ENCODE measurements around the gene VAC14.

DNA sequence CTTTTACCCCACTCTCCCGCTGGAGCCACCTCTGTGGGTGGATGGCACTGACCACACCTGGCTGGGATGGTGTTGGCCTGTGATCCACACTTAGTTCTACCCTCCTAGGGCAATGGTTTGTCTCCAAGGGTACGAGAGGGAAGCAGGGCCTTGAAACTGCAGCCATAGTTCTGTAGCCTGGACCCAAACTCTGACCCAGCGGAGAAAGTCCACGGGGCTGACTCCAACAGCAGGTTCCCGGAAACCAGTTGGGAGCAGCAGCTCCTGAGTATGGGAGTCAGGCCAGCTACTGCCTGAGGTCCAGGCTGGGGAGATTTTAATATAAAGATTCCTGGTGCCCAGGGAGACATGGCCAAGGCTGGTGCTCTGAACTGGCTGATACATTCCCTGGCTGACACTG lies 91.5 kb downstream of the VAC14 start:
- TF ChIP-seq, protein P1, sequence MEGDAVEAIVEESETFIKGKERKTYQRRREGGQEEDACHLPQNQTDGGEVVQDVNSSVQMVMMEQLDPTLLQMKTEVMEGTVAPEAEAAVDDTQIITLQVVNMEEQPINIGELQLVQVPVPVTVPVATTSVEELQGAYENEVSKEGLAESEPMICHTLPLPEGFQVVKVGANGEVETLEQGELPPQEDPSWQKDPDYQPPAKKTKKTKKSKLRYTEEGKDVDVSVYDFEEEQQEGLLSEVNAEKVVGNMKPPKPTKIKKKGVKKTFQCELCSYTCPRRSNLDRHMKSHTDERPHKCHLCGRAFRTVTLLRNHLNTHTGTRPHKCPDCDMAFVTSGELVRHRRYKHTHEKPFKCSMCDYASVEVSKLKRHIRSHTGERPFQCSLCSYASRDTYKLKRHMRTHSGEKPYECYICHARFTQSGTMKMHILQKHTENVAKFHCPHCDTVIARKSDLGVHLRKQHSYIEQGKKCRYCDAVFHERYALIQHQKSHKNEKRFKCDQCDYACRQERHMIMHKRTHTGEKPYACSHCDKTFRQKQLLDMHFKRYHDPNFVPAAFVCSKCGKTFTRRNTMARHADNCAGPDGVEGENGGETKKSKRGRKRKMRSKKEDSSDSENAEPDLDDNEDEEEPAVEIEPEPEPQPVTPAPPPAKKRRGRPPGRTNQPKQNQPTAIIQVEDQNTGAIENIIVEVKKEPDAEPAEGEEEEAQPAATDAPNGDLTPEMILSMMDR (IDR thresholded peaks at IDR 0.05), result no peak
- TF ChIP-seq GATA2 (CRISPR knock-in tag; IDR thresholded peaks at IDR 0.05) (no peak), TCF12 (IDR thresholded peaks at IDR 0.05) (no peak), EZH2phosphoT487 (IDR thresholded peaks at IDR 0.05; ENCODE audit: borderline replicate concordance, low read depth) (no peak), TAF1 (IDR thresholded peaks at IDR 0.05; ENCODE audit: borderline replicate concordance, low read depth, low read length) (no peak), GABPA (IDR thresholded peaks at IDR 0.05; ENCODE audit: low read depth) (no peak), RXRA (IDR thresholded peaks at IDR 0.05; ENCODE audit: borderline replicate concordance, low read depth) (no peak), CHD2 (IDR thresholded peaks at IDR 0.05; ENCODE audit: low read length, partially characterized antibody) (no peak), TEAD4 (IDR thresholded peaks at IDR 0.05; ENCODE audit: borderline replicate concordance, insufficient read depth) (no peak), YY1 (IDR thresholded peaks at IDR 0.05; ENCODE audit: low read depth) (no peak), SIN3A (IDR thresholded peaks at IDR 0.05; ENCODE audit: borderline replicate concordance, low read depth, low read length) (no peak)
- TF ChIP-seq, protein P2, sequence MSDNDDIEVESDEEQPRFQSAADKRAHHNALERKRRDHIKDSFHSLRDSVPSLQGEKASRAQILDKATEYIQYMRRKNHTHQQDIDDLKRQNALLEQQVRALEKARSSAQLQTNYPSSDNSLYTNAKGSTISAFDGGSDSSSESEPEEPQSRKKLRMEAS (IDR thresholded peaks at IDR 0.05; ENCODE audit: low read depth), result no peak
- TF ChIP-seq, protein P3, sequence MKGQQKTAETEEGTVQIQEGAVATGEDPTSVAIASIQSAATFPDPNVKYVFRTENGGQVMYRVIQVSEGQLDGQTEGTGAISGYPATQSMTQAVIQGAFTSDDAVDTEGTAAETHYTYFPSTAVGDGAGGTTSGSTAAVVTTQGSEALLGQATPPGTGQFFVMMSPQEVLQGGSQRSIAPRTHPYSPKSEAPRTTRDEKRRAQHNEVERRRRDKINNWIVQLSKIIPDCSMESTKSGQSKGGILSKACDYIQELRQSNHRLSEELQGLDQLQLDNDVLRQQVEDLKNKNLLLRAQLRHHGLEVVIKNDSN (IDR thresholded peaks at IDR 0.05; ENCODE audit: borderline replicate concordance, low read depth), result no peak

All from SK-N-SH (cell line).